CD14-positive monocyte (primary cell): ENCODE data around the gene DACT2. TPM values are rescaled to one million over a fixed set of nuclear protein-coding genes. Genes with fewer than 3 reads are reported as not detected.

ENCODE experiments used
- DNase-seq, 3 donors: peaks; one replicate each; pipeline ENCODE4 v3.0.0-alpha.2; 2011 to 2022
- H2AFZ ChIP-seq: 2 replicates; pipeline ENCODE4 v1.6.0; 2012; ENCODE audit warnings: mild to moderate bottlenecking, low read depth, low read length, inconsistent platforms; ENCODE audit not compliant: insufficient read depth, poor library complexity, severe bottlenecking
- H3K27ac ChIP-seq, 2 donors: 1 replicate in 1 of 2; 2 replicates in 1 of 2; pipeline ENCODE4 v1.5.1; 2012 to 2013; ENCODE audit warnings: low read length in 2 of 2, control low read depth in 1 of 2, inconsistent platforms in 1 of 2, low read depth in 1 of 2, mild to moderate bottlenecking in 1 of 2
- H3K27me3 ChIP-seq, 2 donors: one replicate each; pipeline versions ENCODE4 v1.6.0 to v1.6.1; 2011 to 2013; ENCODE audit warnings: low read length in 2 of 2; ENCODE audit not compliant: control insufficient read depth in 2 of 2, insufficient read depth in 2 of 2
- H3K36me3 ChIP-seq, 2 donors: replicated peaks in 1 of 2; 1 replicate in 1 of 2; 2 replicates in 1 of 2; pipeline versions ENCODE4 v1.5.1 to v1.6.1; 2012 to 2013; ENCODE audit warnings: low read length in 2 of 2, control low read depth in 1 of 2, inconsistent platforms in 1 of 2, mild to moderate bottlenecking in 1 of 2; ENCODE audit not compliant: insufficient read depth in 2 of 2, control insufficient read depth in 1 of 2
- H3K4me1 ChIP-seq, 2 donors: 1 replicate in 1 of 2; 2 replicates in 1 of 2; pipeline versions ENCODE4 v1.5.1 to v1.6.1; 2012 to 2013; ENCODE audit warnings: low read length in 2 of 2, control low read depth in 1 of 2, inconsistent platforms in 1 of 2, mild to moderate bottlenecking in 1 of 2, moderate library complexity in 1 of 2; ENCODE audit not compliant: insufficient read depth in 2 of 2, control insufficient read depth in 1 of 2
- H3K4me2 ChIP-seq: replicated peaks from 2 replicates; pipeline ENCODE3; 2012; ENCODE audit warnings: low read length, moderate library complexity, mild to moderate bottlenecking; ENCODE audit not compliant: poor library complexity, severe bottlenecking; ENCODE audit errors: extremely low read depth
- H3K4me3 ChIP-seq, 3 experiments: fragments of 200-600 bp in 1 of 3; sonication (generic) in 1 of 3; replicated peaks in 1 of 3; 1 replicate in 2 of 3; 2 replicates in 1 of 3; pipeline ENCODE4 v1.5.1; 2011 to 2013; ENCODE audit warnings: low read length in 3 of 3, mild to moderate bottlenecking in 3 of 3, control low read depth in 2 of 3, low read depth in 2 of 3, inconsistent platforms in 1 of 3, moderate library complexity in 1 of 3
- H3K79me2 ChIP-seq: 2 replicates; pipeline ENCODE4 v1.6.0; 2012; ENCODE audit warnings: mild to moderate bottlenecking, control low read depth, inconsistent platforms, low read length, moderate library complexity; ENCODE audit not compliant: insufficient read depth
- H3K9ac ChIP-seq: 2 replicates; pipeline ENCODE4 v1.6.0; 2017; ENCODE audit warnings: low read length, mild to moderate bottlenecking; ENCODE audit not compliant: insufficient read depth, poor library complexity, severe bottlenecking
- H3K9me3 ChIP-seq, 2 donors: replicated peaks in 1 of 2; 1 replicate in 1 of 2; 2 replicates in 1 of 2; pipeline versions ENCODE4 v1.5.1 to v1.6.1; 2012 to 2013; ENCODE audit warnings: low read length in 2 of 2, control low read depth in 1 of 2; ENCODE audit not compliant: control insufficient read depth in 1 of 2, insufficient read depth in 1 of 2
- H4K20me1 ChIP-seq: 2 replicates; pipeline ENCODE4 v1.6.0; 2012; ENCODE audit warnings: mild to moderate bottlenecking, low read length, control low read depth, moderate library complexity; ENCODE audit not compliant: insufficient read depth
- H3K27ac Mint-ChIP-seq, 7 donors: one replicate each; pipeline ENCODE4 v1.8.0; 2020; ENCODE audit warnings: mild to moderate bottlenecking in 7 of 7, mixed read lengths in 7 of 7, moderate library complexity in 6 of 7, inconsistent platforms in 2 of 7
- H3K27me3 Mint-ChIP-seq, 3 donors: one replicate each; pipeline ENCODE4 v1.8.0; 2021 to 2022; ENCODE audit warnings: low read depth in 3 of 3, mild to moderate bottlenecking in 3 of 3, mixed read lengths in 3 of 3, moderate library complexity in 3 of 3, inconsistent platforms in 1 of 3
- H3K36me3 Mint-ChIP-seq, 2 donors: one replicate each; pipeline ENCODE4 v1.8.0; 2020; ENCODE audit warnings: mixed read lengths in 2 of 2, inconsistent platforms in 1 of 2, mild to moderate bottlenecking in 1 of 2
- H3K4me1 Mint-ChIP-seq: one replicate; pipeline ENCODE4 v1.8.0; 2020; ENCODE audit warnings: mild to moderate bottlenecking, mixed read lengths
- H3K4me3 Mint-ChIP-seq, 2 donors: one replicate each; pipeline ENCODE4 v1.8.0; 2020; ENCODE audit warnings: mild to moderate bottlenecking in 2 of 2, mixed read lengths in 2 of 2, moderate library complexity in 1 of 2
- H3K9me3 Mint-ChIP-seq, 7 donors: one replicate each; pipeline ENCODE4 v1.8.0; 2020 to 2022; ENCODE audit warnings: mixed read lengths in 7 of 7, mild to moderate bottlenecking in 6 of 7, moderate library complexity in 6 of 7, inconsistent platforms in 2 of 7
- WGBS: methylation state at CpG from one replicate; pipeline ENCODE4 v1.1.5; 2013; ENCODE audit warnings: missing lambda C conversion rate; ENCODE audit not compliant: insufficient coverage; 5-methylcytosine and 5-hydroxymethylcytosine counted together
- intact Hi-C, 2 donors: fragments of 100-400 bp; cut with micrococcal nuclease; formaldehyde crosslinking; loops; one replicate each; pipeline versions ENCODE4 v1.15.0 to v1.15.1; 2023
- polyA plus RNA-seq, 3 donors: library from polyadenylated mRNA; depleted of rRNA in 1 of 3; unstranded in 2 of 3; stranded (reverse) in 1 of 3; fragments of 300-500 nt in 2 of 3; fragments of >200 nt in 1 of 3; fragmentation: Illumina TruSeq in 2 of 3; gene quantifications; 1 replicate in 2 of 3; 2 replicates in 1 of 3; pipeline ENCODE4 v1.2.3, GENCODE V29; 2012 to 2021
- TF ChIP-seq, protein P1 (sequence below): fragments of 200-600 bp; IDR thresholded peaks from one replicate; pipeline ENCODE4 v1.8.0; 2022; ENCODE audit warnings: antibody characterized with exemption, mild to moderate bottlenecking

Gene DACT2
- polyA plus RNA-seq, 3 donors, result not detected

GRCh38 chr6:168344338-168344737 lies 24.8 kb upstream of the DACT2 start:
- H3K79me2 ChIP-seq, result no peaks in the 10 kb centered on the region
- H3K4me3 ChIP-seq, result no peak overlapping the region
- H3K4me1 ChIP-seq, result no peaks in the 10 kb centered on the region
- H2AFZ ChIP-seq, result no peak overlapping the region
- Mint-ChIP-seq H3K9me3 (peaks cover 0 to 12% (median 0%) of the 10 kb centered on the region in 7 donors), H3K36me3 (no peaks in the 10 kb centered on the region), H3K4me1 (no peaks in the 10 kb centered on the region), H3K4me3 (peak overlapping the region in 1 of 2 donors; percentile 46), H3K27me3 (peaks cover 18 to 21% (median 20%) of the 10 kb centered on the region in 3 donors), H3K27ac (no peak overlapping the region)
- TF ChIP-seq, protein P1, sequence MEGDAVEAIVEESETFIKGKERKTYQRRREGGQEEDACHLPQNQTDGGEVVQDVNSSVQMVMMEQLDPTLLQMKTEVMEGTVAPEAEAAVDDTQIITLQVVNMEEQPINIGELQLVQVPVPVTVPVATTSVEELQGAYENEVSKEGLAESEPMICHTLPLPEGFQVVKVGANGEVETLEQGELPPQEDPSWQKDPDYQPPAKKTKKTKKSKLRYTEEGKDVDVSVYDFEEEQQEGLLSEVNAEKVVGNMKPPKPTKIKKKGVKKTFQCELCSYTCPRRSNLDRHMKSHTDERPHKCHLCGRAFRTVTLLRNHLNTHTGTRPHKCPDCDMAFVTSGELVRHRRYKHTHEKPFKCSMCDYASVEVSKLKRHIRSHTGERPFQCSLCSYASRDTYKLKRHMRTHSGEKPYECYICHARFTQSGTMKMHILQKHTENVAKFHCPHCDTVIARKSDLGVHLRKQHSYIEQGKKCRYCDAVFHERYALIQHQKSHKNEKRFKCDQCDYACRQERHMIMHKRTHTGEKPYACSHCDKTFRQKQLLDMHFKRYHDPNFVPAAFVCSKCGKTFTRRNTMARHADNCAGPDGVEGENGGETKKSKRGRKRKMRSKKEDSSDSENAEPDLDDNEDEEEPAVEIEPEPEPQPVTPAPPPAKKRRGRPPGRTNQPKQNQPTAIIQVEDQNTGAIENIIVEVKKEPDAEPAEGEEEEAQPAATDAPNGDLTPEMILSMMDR, result no peak
- no peaks in the 10 kb centered on the region for H3K9me3 ChIP-seq
- H3K9ac ChIP-seq, result no peak overlapping the region
- no peaks in the 10 kb centered on the region for H4K20me1 ChIP-seq
- no peak for DNase-seq
- no peak overlapping the region for H3K4me2 ChIP-seq
- 100% methylated on average over 1 of the region's 2 CpGs for WGBS
- H3K36me3 ChIP-seq, result no peaks in the 10 kb centered on the region
- intact Hi-C loops, result no loop called here
- no peak overlapping the region for H3K27ac ChIP-seq
- H3K27me3 ChIP-seq, result peaks cover 0 to 13% of the 10 kb centered on the region in 2 donors

DNA sequence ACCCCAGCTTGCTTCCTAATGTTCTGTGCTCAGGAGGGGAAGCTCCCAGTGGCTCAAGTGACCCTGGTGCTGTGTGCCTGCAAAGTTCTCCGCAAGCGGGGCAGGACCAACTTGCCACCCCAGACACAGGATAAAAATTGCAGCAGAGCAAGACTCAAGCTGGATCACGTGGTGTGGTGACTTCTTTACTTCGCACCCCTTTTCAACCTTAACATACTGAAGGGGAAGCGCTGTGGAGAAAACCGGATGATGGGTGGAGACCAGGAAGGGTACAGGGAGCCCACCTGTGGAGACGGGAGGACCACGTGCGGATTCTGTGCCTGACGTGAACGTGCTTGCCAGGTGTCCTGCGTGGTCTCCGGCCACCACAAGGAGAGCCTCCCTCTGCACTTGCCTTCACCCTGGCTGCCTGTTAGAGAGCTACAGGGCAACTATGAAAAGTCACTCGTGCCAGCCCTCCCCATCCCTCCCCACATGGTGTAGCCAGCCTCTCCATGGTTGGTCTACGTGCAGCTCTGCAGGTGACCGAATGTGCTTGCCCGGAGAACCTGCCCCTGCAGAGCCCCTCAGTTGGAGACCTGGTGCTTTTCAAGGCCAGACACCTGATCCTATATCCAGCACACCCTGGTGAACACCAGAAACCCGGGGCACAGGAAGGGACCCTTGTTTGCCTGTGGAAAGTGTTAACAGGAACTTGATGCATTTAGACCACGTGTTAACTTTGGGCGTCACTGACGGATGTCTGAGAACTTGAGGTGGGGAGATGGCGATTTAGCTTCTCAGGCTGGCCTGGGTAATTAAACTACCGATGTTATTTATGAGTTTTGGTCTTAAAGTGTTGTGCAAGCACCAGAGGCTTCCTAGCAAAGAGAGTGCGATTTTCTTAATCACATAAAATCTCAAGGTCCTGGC lies 23.9 kb upstream of the DACT2 start:
- Mint-ChIP-seq H3K4me1 (no peaks in the 10 kb centered on the region), H3K9me3 (peaks cover 0 to 12% (median 0%) of the 10 kb centered on the region in 7 donors), H3K4me3 (no peak overlapping the region), H3K36me3 (no peaks in the 10 kb centered on the region), H3K27ac (no peak overlapping the region), H3K27me3 (peaks cover 18 to 21% (median 20%) of the 10 kb centered on the region in 3 donors)
- H3K9ac ChIP-seq, result no peak overlapping the region
- no peaks in the 10 kb centered on the region for H3K36me3 ChIP-seq
- TF ChIP-seq, protein P1, result no peak
- WGBS, result 55% methylated on average over 17 of the region's 24 CpGs
- no peak overlapping the region for H3K4me3 ChIP-seq
- no peaks in the 10 kb centered on the region for H4K20me1 ChIP-seq
- intact Hi-C loops, result no loop called here
- H2AFZ ChIP-seq, result no peak overlapping the region
- DNase-seq, result no peak
- H3K27ac ChIP-seq, result no peak overlapping the region
- H3K79me2 ChIP-seq, result no peaks in the 10 kb centered on the region
- H3K27me3 ChIP-seq, result peaks cover 0 to 13% of the 10 kb centered on the region in 2 donors
- no peak overlapping the region for H3K4me2 ChIP-seq
- H3K9me3 ChIP-seq, result no peaks in the 10 kb centered on the region
- H3K4me1 ChIP-seq, result no peaks in the 10 kb centered on the region
